ENCODE data around the gene COL23A1.

COL23A1 gene

GRCh38 chr5:178581621-178582020, 8.6 kb downstream of the COL23A1 start:
- no peak for DNase-seq (ENCODE audit: extremely low read depth, low read depth)
- TF ChIP-seq CTCF (IDR thresholded peaks at IDR 0.05; ENCODE audit: low read depth, low read length, missing control alignments), result no peak

GRCh38 chr5:178580271-178580955, 9.8 kb downstream of the COL23A1 start:
- no peak for DNase-seq (ENCODE audit: extremely low read depth, low read depth)

More at GRCh38 chr5:178581621-178582020, 8.6 kb downstream of the COL23A1 start:
- H3K4me3 ChIP-seq (replicated peaks; ENCODE audit: low read depth, low read length), result no peak overlapping the region

GRCh38 chr5:178577944-178578343, 12.2 kb downstream of the COL23A1 start:
- no peak overlapping the region for H3K4me3 ChIP-seq (replicated peaks; ENCODE audit: low read depth, low read length)
- no peak for TF ChIP-seq CTCF (IDR thresholded peaks at IDR 0.05; ENCODE audit: low read depth, low read length, missing control alignments)
- DNase-seq (ENCODE audit: extremely low read depth, low read depth), result no peak

More at GRCh38 chr5:178580271-178580955, 9.8 kb downstream of the COL23A1 start:
- no peak for TF ChIP-seq CTCF (IDR thresholded peaks at IDR 0.05; ENCODE audit: low read depth, low read length, missing control alignments)
- no peak overlapping the region for H3K4me3 ChIP-seq (replicated peaks; ENCODE audit: low read depth, low read length)

- TF ChIP-seq CTCF (IDR thresholded peaks at IDR 0.05; ENCODE audit: low read depth, low read length, missing control alignments), result no peak
- DNase-seq (ENCODE audit: extremely low read depth, low read depth), result no peak
- H3K4me3 ChIP-seq (replicated peaks; ENCODE audit: low read depth, low read length), result no peak overlapping the region
Measured at GRCh38 chr5:178577376-178577839, 12.8 kb downstream of the COL23A1 start.

DNA sequence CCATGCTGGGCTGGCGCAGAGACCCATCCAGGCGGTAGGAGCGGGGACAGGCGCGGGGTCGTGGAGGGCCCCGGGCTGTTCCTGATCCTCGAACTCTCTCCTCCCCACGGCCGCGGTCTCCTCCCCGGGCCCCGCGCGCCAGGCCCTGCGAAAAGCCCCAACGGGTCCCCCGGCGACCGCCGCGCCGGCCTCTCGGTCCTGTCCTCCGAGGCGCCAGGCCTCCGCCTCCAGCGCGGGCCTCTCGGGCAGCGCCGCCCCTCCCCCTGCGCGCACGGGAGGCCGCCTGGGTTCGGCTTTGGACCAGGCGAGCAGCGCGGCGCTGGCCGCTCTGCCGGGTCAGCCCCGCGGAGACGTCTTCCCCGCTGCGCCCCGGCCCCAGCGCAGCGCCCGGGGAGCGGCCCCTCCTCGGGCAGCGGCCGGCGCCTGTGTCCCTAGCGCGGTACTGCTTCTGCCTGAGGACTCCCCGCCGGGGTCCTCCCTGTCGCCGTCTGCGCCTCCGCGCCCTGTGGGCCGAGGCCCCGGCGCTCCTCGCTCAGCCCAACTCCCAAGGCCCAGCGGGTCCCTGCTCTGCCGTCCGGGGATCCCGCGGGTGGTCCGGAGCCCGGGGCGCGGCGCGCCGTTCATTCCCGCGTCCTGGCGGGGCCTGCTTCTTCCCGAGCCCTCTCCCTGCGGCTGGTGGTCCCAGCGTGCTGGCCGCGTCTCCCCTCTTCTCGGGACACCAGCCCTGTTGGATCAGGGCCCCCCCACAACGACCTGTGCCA, 13.4 kb downstream of the COL23A1 start:
- no peak for TF ChIP-seq CTCF (IDR thresholded peaks at IDR 0.05; ENCODE audit: low read depth, low read length, missing control alignments)
- DNase-seq (ENCODE audit: extremely low read depth, low read depth), result no peak
- no peak overlapping the region for H3K4me3 ChIP-seq (replicated peaks; ENCODE audit: low read depth, low read length)

- TF ChIP-seq CTCF (IDR thresholded peaks at IDR 0.05; ENCODE audit: low read depth, low read length, missing control alignments), result no peak
- H3K4me3 ChIP-seq (replicated peaks; ENCODE audit: low read depth, low read length), result no peak overlapping the region
- DNase-seq (ENCODE audit: extremely low read depth, low read depth), result no peak
Measured at GRCh38 chr5:178573216-178573615, 17.0 kb downstream of the COL23A1 start.
